ENCODE measurements around the gene RECQL5.

RECQL5 gene

DNA sequence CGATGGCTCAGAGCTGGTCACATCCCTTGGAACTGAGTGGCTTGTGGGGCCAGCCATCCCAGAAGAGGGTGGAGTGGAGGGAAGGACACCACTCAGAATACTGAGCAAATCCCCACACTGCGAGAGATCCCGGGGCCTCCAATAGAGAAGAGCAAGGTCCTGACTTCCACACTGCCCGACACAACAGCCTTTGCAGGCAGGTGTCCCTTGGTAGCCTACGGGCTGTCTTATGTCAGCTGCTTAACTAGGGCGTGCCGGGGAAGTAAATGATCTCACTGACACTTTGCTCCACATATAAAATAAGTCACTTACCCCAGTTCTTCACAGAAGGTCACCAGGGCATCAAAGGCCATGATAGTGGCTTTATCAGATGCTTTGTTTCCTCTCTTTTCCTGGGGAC is 16.1 kb downstream of the RECQL5 start:
- H3K4me3 ChIP-seq (ENCODE audit: low read length), result no peak overlapping the region
- no peak for DNase-seq (ENCODE audit: low read depth)
- no peak for TF ChIP-seq CTCF (IDR thresholded peaks at IDR 0.05; ENCODE audit: insufficient read depth, low read depth, low read length, missing control alignments)

GRCh38 chr17:75649687-75650086 is 17.3 kb downstream of the RECQL5 start:
- no peak for DNase-seq (ENCODE audit: low read depth)
- TF ChIP-seq CTCF (IDR thresholded peaks at IDR 0.05; ENCODE audit: insufficient read depth, low read depth, low read length, missing control alignments), result no peak
- no peak overlapping the region for H3K4me3 ChIP-seq (ENCODE audit: low read length)

DNA sequence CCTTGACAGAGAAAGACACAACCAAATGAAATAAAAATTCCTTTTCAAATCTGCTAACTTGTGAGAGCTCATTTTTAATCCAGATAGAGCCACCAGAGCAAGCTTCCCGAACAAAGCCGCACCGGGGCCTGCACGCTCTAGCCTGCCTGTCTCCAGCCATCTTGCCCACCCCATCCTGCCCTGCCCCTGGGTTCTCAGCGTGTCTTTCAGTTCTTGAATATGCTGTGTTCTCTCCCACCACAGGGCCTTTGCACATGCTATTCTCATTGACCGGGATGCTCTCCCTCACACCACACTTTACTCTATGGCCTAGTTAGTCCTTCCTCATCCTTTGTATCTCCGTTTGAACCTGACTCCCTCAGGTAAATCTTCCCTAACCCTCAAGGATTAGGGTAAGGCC is 19.0 kb downstream of the RECQL5 start:
- TF ChIP-seq CTCF (IDR thresholded peaks at IDR 0.05; ENCODE audit: insufficient read depth, low read depth, low read length, missing control alignments), result no peak
- DNase-seq (ENCODE audit: low read depth), result no peak
- H3K4me3 ChIP-seq (ENCODE audit: low read length), result no peak overlapping the region

- H3K4me3 ChIP-seq (ENCODE audit: low read length), result no peak overlapping the region
- no peak for DNase-seq (ENCODE audit: low read depth)
- no peak for TF ChIP-seq CTCF (IDR thresholded peaks at IDR 0.05; ENCODE audit: insufficient read depth, low read depth, low read length, missing control alignments)
These were observed 19.9 kb downstream of the RECQL5 start for GRCh38 chr17:75647061-75647460.

DNA sequence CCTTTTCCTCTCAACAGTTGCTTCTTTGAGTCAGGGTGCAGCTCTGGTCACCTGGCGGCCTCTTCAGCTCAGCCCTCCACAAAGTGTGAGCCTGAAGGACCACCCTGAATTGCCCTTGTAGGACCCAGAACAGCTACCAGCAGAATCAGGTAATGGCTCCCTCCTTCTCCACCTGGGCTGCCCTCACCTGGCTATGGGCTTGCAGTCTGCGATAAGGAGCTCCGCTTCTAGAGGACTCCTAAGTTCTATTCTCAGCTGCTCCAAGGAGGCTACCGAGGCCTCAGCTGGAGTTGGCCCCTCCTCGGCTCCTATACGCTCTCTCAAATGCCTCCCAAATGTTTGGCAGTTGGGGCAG is 20.3 kb downstream of the RECQL5 start:
- TF ChIP-seq CTCF (IDR thresholded peaks at IDR 0.05; ENCODE audit: insufficient read depth, low read depth, low read length, missing control alignments), result no peak
- no peak for DNase-seq (ENCODE audit: low read depth)
- H3K4me3 ChIP-seq (ENCODE audit: low read length), result no peak overlapping the region

- peak; percentile 73 for DNase-seq (ENCODE audit: low read depth)
- H3K4me3 ChIP-seq (ENCODE audit: low read length), result no peak overlapping the region
- no peak for TF ChIP-seq CTCF (IDR thresholded peaks at IDR 0.05; ENCODE audit: insufficient read depth, low read depth, low read length, missing control alignments)
These were observed 20.9 kb downstream of the RECQL5 start for GRCh38 chr17:75645889-75646637.

- no peak for TF ChIP-seq CTCF (IDR thresholded peaks at IDR 0.05; ENCODE audit: insufficient read depth, low read depth, low read length, missing control alignments)
- DNase-seq (ENCODE audit: low read depth), result peak; percentile 99
- no peak overlapping the region for H3K4me3 ChIP-seq (ENCODE audit: low read length)
These were observed 21.5 kb downstream of the RECQL5 start for GRCh38 chr17:75645501-75645888.

Measured in epithelial cell of esophagus (primary cell).